ENCODE results near the gene TMEM163. TPM values are rescaled to one million over a fixed set of nuclear protein-coding genes. Genes with fewer than 3 reads are reported as not detected.

The TMEM163 gene
- polyA plus RNA-seq, 3 donors: 0.01 TPM; not detected in 2

DNA sequence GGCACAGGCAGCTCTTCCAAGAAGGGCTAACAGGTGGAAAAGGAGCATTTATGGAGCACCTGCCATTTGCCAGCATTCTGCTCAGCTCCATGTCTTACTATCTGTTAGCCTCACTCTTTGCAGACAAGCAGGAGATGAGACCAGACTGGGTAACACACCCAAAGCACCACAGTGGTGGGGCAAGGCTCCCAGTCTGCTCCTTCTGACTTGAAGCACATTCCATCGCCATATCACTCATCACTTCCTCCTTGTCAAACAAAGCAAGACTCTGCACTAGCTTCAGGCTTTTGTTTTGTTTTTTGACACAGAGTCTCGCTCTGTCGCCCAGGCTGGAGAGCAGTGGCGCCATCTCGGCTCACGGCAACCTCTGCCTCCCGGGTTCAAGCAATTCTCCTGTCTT, 282.1 kb downstream of the TMEM163 start:
- no peak overlapping the region for H2AFZ ChIP-seq (ENCODE audit: insufficient read depth, low read depth, low read length, poor library complexity, severe bottlenecking)
- no peaks in the 10 kb centered on the region for H3K27me3 ChIP-seq (ENCODE audit: control insufficient read depth in 2 of 2, insufficient read depth in 2 of 2, low read length in 2 of 2)
- no peak for DNase-seq
- H3K9me3 Mint-ChIP-seq: no peaks in the 10 kb centered on the region
- H3K36me3 Mint-ChIP-seq: peaks cover 66% of the 10 kb centered on the region in 2 donors
- H3K27ac ChIP-seq (ENCODE audit: low read depth in 1 of 2, low read length in 2 of 2): no peak overlapping the region
- no peaks in the 10 kb centered on the region for H3K4me1 Mint-ChIP-seq
- H3K36me3 ChIP-seq (replicated peaks in 1 of 2; ENCODE audit: control insufficient read depth in 1 of 2, insufficient read depth in 2 of 2, low read length in 2 of 2): peaks cover 5 to 78% of the 10 kb centered on the region in 2 donors
- H3K4me2 ChIP-seq (replicated peaks; ENCODE audit: extremely low read depth, low read length, poor library complexity, severe bottlenecking): no peak overlapping the region
- H3K27ac Mint-ChIP-seq: no peak overlapping the region
- no peaks in the 10 kb centered on the region for H3K4me1 ChIP-seq (ENCODE audit: control insufficient read depth in 1 of 2, insufficient read depth in 2 of 2, low read length in 2 of 2)
- TF ChIP-seq CTCF (IDR thresholded peaks at IDR 0.05): no peak
- no peaks in the 10 kb centered on the region for H3K79me2 ChIP-seq (ENCODE audit: insufficient read depth, low read length)
- H3K9me3 ChIP-seq (replicated peaks in 1 of 2; ENCODE audit: control insufficient read depth in 1 of 2, insufficient read depth in 1 of 2, low read length in 2 of 2): no peaks in the 10 kb centered on the region
- intact Hi-C loops (cut with micrococcal nuclease): no loop called here
- no peaks in the 10 kb centered on the region for H3K27me3 Mint-ChIP-seq (ENCODE audit: low read depth in 3 of 3)
- WGBS (ENCODE audit: insufficient coverage): 94% methylated on average over 6 of the region's 7 CpGs
- no peak overlapping the region for H3K4me3 ChIP-seq (replicated peaks in 1 of 3; ENCODE audit: low read depth in 2 of 3, low read length in 3 of 3)
- no peak overlapping the region for H3K9ac ChIP-seq (ENCODE audit: insufficient read depth, low read length, poor library complexity, severe bottlenecking)
- H4K20me1 ChIP-seq (ENCODE audit: insufficient read depth, low read length): no peaks in the 10 kb centered on the region
- H3K4me3 Mint-ChIP-seq: no peak overlapping the region

GRCh38 chr2:134435936-134436335, 282.9 kb downstream of the TMEM163 start:
- H2AFZ ChIP-seq (ENCODE audit: insufficient read depth, low read depth, low read length, poor library complexity, severe bottlenecking): no peak overlapping the region
- no peaks in the 10 kb centered on the region for H3K79me2 ChIP-seq (ENCODE audit: insufficient read depth, low read length)
- Mint-ChIP-seq H3K4me1 (no peaks in the 10 kb centered on the region), H3K27me3 (ENCODE audit: low read depth in 3 of 3) (no peaks in the 10 kb centered on the region), H3K4me3 (no peak overlapping the region), H3K9me3 (no peaks in the 10 kb centered on the region), H3K27ac (no peak overlapping the region), H3K36me3 (peaks cover 64 to 67% of the 10 kb centered on the region in 2 donors)
- H3K9ac ChIP-seq (ENCODE audit: insufficient read depth, low read length, poor library complexity, severe bottlenecking): no peak overlapping the region
- no peak for TF ChIP-seq CTCF (IDR thresholded peaks at IDR 0.05)
- peaks cover 8 to 83% of the 10 kb centered on the region in 2 donors for H3K36me3 ChIP-seq (replicated peaks in 1 of 2; ENCODE audit: control insufficient read depth in 1 of 2, insufficient read depth in 2 of 2, low read length in 2 of 2)
- H3K9me3 ChIP-seq (replicated peaks in 1 of 2; ENCODE audit: control insufficient read depth in 1 of 2, insufficient read depth in 1 of 2, low read length in 2 of 2): no peaks in the 10 kb centered on the region
- H3K27ac ChIP-seq (ENCODE audit: low read depth in 1 of 2, low read length in 2 of 2): no peak overlapping the region
- H4K20me1 ChIP-seq (ENCODE audit: insufficient read depth, low read length): no peaks in the 10 kb centered on the region
- no peak for DNase-seq
- no peak overlapping the region for H3K4me3 ChIP-seq (replicated peaks in 1 of 3; ENCODE audit: low read depth in 2 of 3, low read length in 3 of 3)
- no peak overlapping the region for H3K4me2 ChIP-seq (replicated peaks; ENCODE audit: extremely low read depth, low read length, poor library complexity, severe bottlenecking)
- H3K27me3 ChIP-seq (ENCODE audit: control insufficient read depth in 2 of 2, insufficient read depth in 2 of 2, low read length in 2 of 2): no peaks in the 10 kb centered on the region
- intact Hi-C loops (cut with micrococcal nuclease): no loop called here
- no peaks in the 10 kb centered on the region for H3K4me1 ChIP-seq (ENCODE audit: control insufficient read depth in 1 of 2, insufficient read depth in 2 of 2, low read length in 2 of 2)
